CD4-positive, alpha-beta T cell treated with Interleukin-4 for 1 hour (primary cell): ENCODE results near the gene SLC4A4.

Experiments
- DNase-seq, 2 donors: peaks; one replicate each; pipeline ENCODE4 v3.0.0-alpha.2; 2020 to 2022

SLC4A4 gene

DNA sequence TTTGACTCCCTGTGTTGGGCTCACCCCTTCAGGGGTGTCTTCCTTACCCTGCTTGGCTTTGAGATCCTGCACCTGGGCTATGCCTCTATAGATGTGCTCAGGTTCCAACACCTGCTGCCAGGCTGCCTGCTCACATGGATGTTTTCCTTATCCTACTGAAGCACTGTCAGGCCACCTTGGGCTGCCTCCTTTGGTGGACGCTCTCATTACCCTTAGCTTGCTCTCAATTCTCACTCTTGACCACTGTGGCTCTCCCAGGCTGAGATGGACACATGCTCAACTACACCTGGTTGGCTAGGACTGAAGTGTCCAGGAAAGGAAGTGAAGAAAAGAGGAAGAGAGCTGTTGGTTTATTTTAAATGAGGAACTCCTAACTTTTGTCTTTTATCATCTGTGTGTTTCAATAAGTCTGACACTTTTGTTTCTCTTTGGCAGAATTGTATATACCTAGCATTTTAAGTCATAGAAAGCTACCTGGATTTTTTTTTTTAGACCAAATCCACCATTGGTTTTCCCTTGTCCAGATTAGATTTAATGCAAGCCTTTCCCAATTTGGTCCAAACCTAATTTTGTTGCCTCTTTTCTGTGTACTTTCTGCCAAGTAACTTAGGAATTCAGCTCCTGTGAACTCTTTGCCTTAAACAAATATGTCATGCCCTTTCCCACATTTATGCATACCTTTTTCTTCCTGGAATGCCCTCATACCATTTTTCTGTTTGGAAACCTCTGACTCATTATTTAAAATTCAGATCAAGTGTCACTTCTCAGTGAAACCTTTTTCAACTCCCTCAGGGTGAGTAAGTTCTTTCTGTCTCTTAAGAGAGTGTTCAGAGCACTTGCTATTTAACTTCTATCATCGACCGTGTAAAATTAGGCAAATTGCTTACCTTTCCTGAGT, 269.2 kb downstream of the SLC4A4 start:
- no peak for DNase-seq

DNA sequence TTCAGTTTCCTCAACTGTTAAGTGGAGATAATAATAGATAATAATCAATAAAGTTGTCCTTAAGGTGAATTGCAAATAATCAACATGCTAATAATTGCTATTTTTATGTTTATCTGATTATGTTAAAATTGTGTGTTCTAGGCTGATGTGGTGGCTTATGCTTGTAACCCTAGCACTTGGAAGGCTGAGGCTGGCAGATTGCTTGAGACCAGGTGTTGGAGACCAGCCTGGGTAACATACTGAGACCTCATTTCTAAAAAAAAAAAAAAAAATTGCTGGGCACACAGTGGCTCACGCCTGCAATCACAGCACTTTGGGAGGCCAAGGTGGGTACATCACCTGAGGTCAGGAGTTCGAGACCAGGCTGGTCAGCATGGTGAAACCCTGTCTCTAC, 269.9 kb downstream of the SLC4A4 start:
- no peak for DNase-seq

DNA sequence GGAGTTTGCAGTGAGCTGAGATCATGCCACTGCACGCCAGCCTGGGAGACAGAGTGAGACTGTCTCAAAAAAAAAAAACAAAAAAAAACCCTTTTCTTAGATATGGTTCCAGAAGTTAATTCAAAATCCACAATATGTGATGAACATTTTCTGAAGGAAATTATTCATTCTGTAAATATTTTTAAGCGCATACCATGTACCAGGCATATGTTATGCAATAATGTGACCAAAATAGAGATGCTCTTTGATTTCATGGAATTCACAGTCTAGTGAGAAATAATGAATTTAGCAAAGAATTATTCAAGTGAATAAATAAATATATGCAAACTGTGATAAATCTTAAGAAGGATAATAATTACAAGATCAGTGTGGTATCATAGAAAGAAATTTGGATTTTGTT, 270.3 kb downstream of the SLC4A4 start:
- no peak for DNase-seq

DNA sequence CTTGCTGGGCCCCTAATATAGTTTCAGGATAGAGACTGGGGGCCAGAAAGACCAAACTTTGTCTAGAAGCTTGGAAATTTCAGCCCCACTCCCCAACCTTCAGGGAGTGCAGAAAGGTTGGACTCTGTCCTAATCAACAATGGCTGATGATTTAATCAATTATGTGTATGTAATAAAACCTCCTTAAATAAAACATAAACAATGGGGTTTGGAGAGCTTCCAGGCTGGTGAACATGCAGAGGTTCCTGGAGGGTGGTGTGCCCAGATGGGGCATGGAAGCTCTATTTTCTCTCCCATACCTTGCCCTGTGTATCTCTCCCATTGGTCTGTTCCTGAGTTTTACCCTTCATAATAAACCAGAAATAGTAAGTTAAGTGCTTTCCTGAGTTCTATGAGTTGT, 270.8 kb downstream of the SLC4A4 start:
- no peak for DNase-seq

DNA sequence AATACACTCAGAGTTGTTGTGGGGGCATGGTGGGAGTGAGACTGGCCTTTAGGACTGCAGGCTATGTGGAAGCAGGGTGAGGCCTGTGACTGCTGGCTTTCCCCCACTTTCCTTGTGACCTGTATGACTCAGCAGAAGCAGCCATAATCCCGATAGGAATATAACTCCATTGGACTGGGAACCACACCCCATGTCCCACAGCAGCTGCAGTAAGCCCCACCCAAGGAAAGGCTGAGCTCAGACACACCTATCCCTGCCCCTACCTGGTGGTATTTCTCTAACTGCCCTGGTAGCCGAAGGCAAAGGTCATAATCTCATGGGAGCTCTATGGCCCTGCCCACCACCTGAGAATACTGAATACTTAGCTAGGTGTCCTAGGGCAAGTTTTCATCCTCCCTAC, 275.8 kb downstream of the SLC4A4 start:
- no peak for DNase-seq

DNA sequence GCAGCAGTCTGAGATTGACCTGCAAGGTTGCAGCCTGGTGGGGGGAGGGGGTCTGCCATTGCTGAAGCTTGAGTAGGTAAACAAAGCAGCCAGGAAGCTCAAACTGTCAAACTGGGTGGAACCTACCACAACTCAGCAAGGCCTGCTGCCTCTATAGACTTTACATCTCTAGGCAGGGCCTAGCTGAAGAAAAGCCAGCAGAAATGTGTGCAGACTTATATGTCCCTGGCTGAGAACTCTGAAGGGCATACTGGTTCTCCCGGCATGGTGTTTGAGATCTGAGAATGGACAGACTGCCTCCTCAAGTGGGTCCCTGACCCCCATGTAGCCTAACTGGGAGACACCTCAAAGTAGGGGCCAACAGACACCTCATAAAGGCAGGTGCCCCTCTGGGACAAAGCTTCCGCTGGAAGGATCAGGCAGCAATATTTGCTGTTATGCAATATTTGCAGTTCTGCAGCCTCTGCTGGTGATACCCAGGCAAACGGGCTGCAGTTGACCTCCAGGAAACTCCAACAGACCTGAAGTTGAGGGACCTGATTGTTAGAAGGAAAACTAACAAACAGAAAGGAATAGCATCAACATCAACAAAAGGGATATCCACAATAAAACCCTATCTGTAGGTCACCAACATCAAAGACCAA, 277.5 kb downstream of the SLC4A4 start:
- DNase-seq, result no peak
